ENCODE measurements around the gene MYOCD. TPM values are rescaled to one million over a fixed set of nuclear protein-coding genes. Genes with fewer than 3 reads are reported as not detected.

Gene MYOCD
- total and polyA plus RNA-seq, 2 of the 13 experiments (the other 11 are each of a cell fraction or from before 2014, with no cell fraction given) = not detected

- FAIRE-seq = no peak
- Histone ChIP-seq H3K4me2 (ENCODE audit: low read depth, low read length) (no peak overlapping the region), H4K20me1 (ENCODE audit: insufficient read depth, low read length) (no peaks in the 10 kb centered on the region), H3K36me3 (replicated peaks in 1 of 2; ENCODE audit: control insufficient read depth in 1 of 2, insufficient read depth in 2 of 2, low read length in 2 of 2) (no peaks in the 10 kb centered on the region), H3K4me1 (ENCODE audit: insufficient read depth, low read length) (no peaks in the 10 kb centered on the region), H3K27me3 (ENCODE audit: control insufficient read depth in 1 of 2, insufficient read depth in 2 of 2, low read length in 2 of 2) (no peaks in the 10 kb centered on the region; a peak in 2 of 5 replicates), H3K9ac (ENCODE audit: insufficient read depth, low read depth, low read length) (no peak overlapping the region), H3K27ac (ENCODE audit: extremely low read length, insufficient read depth, low read length) (no peak overlapping the region), H3K79me2 (ENCODE audit: insufficient read depth, low read length) (no peaks in the 10 kb centered on the region), H3K9me3 (ENCODE audit: low read length) (no peaks in the 10 kb centered on the region), H3K4me3 (replicated peaks in 1 of 3; ENCODE audit: insufficient read depth in 1 of 3, low read depth in 2 of 3, low read length in 3 of 3) (no peak overlapping the region), H2AFZ (ENCODE audit: low read length) (no peak overlapping the region)
- no TSS peak for BruUV-seq (replicated peaks)
- ChIA-PET CTCF (ENCODE audit: low intra/inter-chr PET ratio, low total read pairs) (no interaction called here), POLR2A (no interaction called here)
- no peak for ATAC-seq
- whole genome bisulfite sequencing (ENCODE audit: low lambda C conversion rate) = 2% methylated on average over 2 of the region's 2 CpGs
- intact Hi-C loops (cut with micrococcal nuclease; ENCODE audit: unreplicated experiment) = no loop called here
- in situ Hi-C loops (cut with HindIII; ENCODE audit: extremely low pct_ligation_motif_present, low pct_unique_long_range_greater_than_20kb) = no loop called here
- no peak for DNase-seq (ENCODE audit: low spot score)
- TF ChIP-seq SMAD1 (CRISPR knock-in tag; IDR thresholded peaks at IDR 0.05; ENCODE audit: borderline replicate concordance, low read depth) (no peak), HOXA3 (CRISPR knock-in tag; IDR thresholded peaks at IDR 0.05) (no peak), ZFY (CRISPR knock-in tag; IDR thresholded peaks at IDR 0.05) (no peak), CREB3 (CRISPR knock-in tag; IDR thresholded peaks at IDR 0.05) (no peak), HDAC2 (CRISPR knock-in tag; IDR thresholded peaks at IDR 0.05) (no peak), TAF15 (IDR thresholded peaks at IDR 0.05; ENCODE audit: low read depth, low read length, poor library complexity, severe bottlenecking) (no peak), RBM39 (IDR thresholded peaks at IDR 0.05; ENCODE audit: low read depth, low read length, poor library complexity, severe bottlenecking) (no peak), TBX2 (CRISPR knock-in tag; IDR thresholded peaks at IDR 0.05; ENCODE audit: borderline replicate concordance) (no peak), IKZF4 (CRISPR knock-in tag; IDR thresholded peaks at IDR 0.05; ENCODE audit: borderline replicate concordance, low read depth, not compliant biosample characterization) (no peak), NR1H2 (CRISPR knock-in tag; IDR thresholded peaks at IDR 0.05; ENCODE audit: borderline replicate concordance, low read depth) (no peak), ZNF280D (CRISPR knock-in tag; IDR thresholded peaks at IDR 0.05) (no peak), KDM4B (CRISPR knock-in tag; IDR thresholded peaks at IDR 0.05) (no peak), SOX5 (CRISPR knock-in tag; IDR thresholded peaks at IDR 0.05; ENCODE audit: borderline replicate concordance) (no peak), PRMT3 (CRISPR knock-in tag; IDR thresholded peaks at IDR 0.05; ENCODE audit: borderline replicate concordance, low read depth) (no peak), EED (CRISPR knock-in tag; IDR thresholded peaks at IDR 0.05) (no peak)
- TF ChIP-seq, protein P1, sequence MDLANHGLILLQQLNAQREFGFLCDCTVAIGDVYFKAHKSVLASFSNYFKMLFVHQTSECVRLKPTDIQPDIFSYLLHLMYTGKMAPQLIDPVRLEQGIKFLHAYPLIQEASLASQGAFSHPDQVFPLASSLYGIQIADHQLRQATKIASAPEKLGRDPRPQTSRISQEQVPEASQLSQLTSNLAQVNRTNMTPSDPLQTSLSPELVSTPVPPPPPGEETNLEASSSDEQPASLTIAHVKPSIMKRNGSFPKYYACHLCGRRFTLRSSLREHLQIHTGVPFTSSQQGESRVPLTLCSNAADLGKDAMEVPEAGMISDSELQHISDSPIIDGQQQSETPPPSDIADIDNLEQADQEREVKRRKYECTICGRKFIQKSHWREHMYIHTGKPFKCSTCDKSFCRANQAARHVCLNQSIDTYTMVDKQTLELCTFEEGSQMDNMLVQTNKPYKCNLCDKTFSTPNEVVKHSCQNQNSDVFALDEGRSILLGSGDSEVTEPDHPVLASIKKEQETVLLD (CRISPR knock-in tag; IDR thresholded peaks at IDR 0.05; ENCODE audit: low read depth) = no peak
Observed at GRCh38 chr17:12672947-12673346, 7.3 kb downstream of the MYOCD start.

All from HepG2 (cell line).